Activated CD4-positive, alpha-beta T cell treated with anti-CD3 and anti-CD28 coated beads, Interleukin-2, amount 10 ng/mL, durations not matched to agents 24 days and 14 days (primary cell): ENCODE results near the gene KCNJ12. TPM values are rescaled to one million over a fixed set of nuclear protein-coding genes. Genes with fewer than 3 reads are reported as not detected.

Experiments
- DNase-seq: peaks from one replicate; pipeline ENCODE4 v3.0.0; 2022
- H3K27ac Mint-ChIP-seq: one replicate; pipeline ENCODE4 v1.8.0; 2022; ENCODE audit warnings: mild to moderate bottlenecking, mixed read lengths
- H3K27me3 Mint-ChIP-seq: one replicate; pipeline ENCODE4 v1.8.0; 2022; ENCODE audit warnings: mixed read lengths
- H3K36me3 Mint-ChIP-seq: one replicate; pipeline ENCODE4 v1.8.0; 2022; ENCODE audit warnings: low read depth, mild to moderate bottlenecking, mixed read lengths
- H3K4me1 Mint-ChIP-seq: one replicate; pipeline ENCODE4 v1.8.0; 2021; ENCODE audit warnings: mixed read lengths
- H3K4me3 Mint-ChIP-seq: one replicate; pipeline ENCODE4 v1.8.0; 2022; ENCODE audit warnings: mild to moderate bottlenecking, moderate library complexity, mixed read lengths
- H3K9me3 Mint-ChIP-seq: one replicate; pipeline ENCODE4 v1.8.0; 2021; ENCODE audit warnings: mixed read lengths
- intact Hi-C: fragments of 100-400 bp; cut with micrococcal nuclease; formaldehyde crosslinking; loops from one replicate; pipeline ENCODE4 v1.15.1; 2023
- total RNA-seq: library from RNA; stranded (reverse); gene quantifications from 2 replicates; pipeline ENCODE4 v1.2.3, GENCODE V29; 2022

KCNJ12 gene
- total RNA-seq, 1 donor from 2014 or later = not detected

DNA sequence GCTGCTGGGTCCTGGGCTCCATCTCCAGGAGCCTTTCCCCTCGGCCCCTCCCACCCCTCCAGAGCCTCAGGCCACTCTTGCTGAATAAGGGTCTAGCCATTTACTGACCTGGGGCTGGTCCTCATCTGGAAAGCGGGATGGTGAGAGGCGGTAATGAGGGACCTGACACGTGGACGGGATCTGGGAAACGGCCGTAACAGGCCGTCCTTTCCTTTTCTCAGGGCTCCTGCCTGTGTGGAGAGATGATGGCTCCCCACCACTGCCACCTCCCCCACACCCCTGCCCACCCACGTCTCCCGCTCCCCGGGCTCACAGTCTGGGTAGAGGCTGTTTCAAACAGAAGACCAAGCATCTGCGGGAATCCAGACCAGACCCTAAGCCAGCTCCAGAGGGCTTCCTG is 20.6 kb upstream of the KCNJ12 start:
- no peaks in the 10 kb centered on the region for H3K27me3 Mint-ChIP-seq
- H3K27ac Mint-ChIP-seq = no peak overlapping the region
- no peak overlapping the region for H3K4me3 Mint-ChIP-seq
- no peak for DNase-seq
- intact Hi-C loops = no loop called here
- H3K36me3 Mint-ChIP-seq = no peaks in the 10 kb centered on the region
- no peaks in the 10 kb centered on the region for H3K9me3 Mint-ChIP-seq
- H3K4me1 Mint-ChIP-seq = no peaks in the 10 kb centered on the region

DNA sequence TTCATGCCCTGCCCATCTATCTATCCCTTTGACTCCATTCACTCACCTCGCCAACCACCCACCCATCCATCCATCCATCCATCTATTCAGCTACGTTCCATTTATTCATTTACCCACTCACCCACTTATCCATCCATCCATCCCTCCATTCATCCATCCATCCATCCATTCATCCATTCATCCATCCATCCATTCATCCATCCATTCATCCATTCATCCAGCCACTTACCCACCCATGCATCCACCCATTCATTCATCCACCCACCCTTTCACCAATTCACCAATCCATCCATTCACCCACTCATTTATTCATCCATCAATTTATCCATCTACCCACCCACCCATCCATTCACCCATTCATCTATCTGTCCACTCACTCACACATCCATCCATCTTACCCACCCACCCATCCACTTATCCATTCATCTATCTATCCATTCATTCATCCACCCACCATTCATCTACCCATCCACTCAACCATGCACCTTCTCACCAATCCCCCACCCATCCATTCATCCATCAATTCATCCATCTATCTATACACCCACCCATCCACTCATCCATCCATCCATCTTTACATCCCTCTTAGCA is 19.5 kb upstream of the KCNJ12 start:
- no peak for DNase-seq
- Mint-ChIP-seq H3K27ac (no peak overlapping the region), H3K4me3 (no peak overlapping the region), H3K4me1 (no peaks in the 10 kb centered on the region), H3K36me3 (no peaks in the 10 kb centered on the region), H3K9me3 (no peaks in the 10 kb centered on the region), H3K27me3 (no peaks in the 10 kb centered on the region)
- intact Hi-C loops = no loop called here

DNA sequence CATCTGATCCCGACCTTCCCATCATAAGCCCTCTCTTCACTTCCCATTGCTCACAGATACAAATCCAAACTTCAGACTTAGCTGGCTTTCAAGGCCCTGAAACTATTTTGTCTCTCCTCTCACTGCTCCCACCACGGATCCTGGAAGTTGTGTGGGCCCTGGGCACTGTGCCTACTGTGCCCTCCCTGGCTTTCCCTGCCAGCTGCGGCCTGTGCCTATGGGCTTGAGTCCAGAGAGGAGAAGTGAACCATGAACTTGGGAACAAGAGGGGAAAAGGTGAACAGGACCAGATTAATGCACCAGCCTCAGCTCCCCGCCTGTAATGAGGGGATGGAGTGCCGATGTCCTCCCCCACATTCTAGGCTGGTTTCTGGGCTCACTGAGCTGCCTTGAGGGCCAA is 18.9 kb upstream of the KCNJ12 start:
- no peaks in the 10 kb centered on the region for H3K27me3 Mint-ChIP-seq
- no peak overlapping the region for H3K27ac Mint-ChIP-seq
- intact Hi-C loops = no loop called here
- H3K36me3 Mint-ChIP-seq = no peaks in the 10 kb centered on the region
- H3K4me1 Mint-ChIP-seq = no peaks in the 10 kb centered on the region
- no peaks in the 10 kb centered on the region for H3K9me3 Mint-ChIP-seq
- no peak for DNase-seq
- no peak overlapping the region for H3K4me3 Mint-ChIP-seq

DNA sequence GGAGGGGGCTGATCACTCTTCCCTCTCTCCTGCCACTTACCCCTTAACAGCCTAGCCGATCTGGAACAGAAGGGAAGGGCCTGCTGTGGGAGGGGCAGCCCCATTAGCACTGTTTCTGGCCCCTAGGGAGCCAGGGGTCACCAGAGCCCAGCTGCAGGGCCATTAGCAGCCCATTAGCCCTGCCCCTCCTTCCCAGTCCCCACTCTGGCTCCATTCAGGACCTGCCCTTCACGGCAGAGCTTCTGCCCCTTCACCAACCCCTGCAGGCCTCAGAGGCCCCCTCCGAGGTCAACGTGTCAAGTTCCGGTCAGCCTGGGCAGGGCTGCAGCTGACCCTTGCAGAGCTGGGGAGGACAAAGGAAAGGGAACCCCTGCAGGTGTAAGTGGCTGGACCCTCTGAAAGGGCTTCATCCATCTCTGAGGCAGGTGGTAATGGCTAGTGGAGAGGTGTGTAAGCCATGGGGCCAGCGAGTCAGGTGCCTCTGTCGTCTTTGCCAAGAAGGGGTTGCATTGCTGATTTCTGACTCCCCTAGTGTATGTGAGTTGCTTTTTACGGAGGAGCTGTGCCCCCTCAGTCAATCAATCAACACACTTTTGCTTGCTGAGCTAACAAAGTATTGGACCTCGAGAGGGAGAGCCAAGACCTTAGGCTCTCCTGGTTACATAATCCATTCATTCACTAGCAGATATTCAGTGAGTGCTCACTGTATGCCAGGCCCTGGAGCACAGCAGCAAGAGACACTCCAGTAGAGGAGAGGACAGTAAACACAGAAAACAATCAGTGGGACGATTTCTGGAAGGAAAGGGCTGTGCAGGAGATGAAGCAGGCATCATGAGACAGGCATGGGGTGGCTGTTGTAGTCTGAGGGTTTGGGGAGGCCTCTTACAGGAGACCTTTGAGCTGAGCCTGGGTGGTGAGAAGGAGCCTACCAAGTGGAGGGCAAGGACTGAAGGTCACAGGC is 18.2 kb upstream of the KCNJ12 start:
- no peaks in the 10 kb centered on the region for H3K36me3 Mint-ChIP-seq
- no peak for DNase-seq
- H3K27ac Mint-ChIP-seq = no peak overlapping the region
- intact Hi-C loops = no loop called here
- H3K4me1 Mint-ChIP-seq = no peaks in the 10 kb centered on the region
- no peaks in the 10 kb centered on the region for H3K9me3 Mint-ChIP-seq
- no peak overlapping the region for H3K4me3 Mint-ChIP-seq
- no peaks in the 10 kb centered on the region for H3K27me3 Mint-ChIP-seq

DNA sequence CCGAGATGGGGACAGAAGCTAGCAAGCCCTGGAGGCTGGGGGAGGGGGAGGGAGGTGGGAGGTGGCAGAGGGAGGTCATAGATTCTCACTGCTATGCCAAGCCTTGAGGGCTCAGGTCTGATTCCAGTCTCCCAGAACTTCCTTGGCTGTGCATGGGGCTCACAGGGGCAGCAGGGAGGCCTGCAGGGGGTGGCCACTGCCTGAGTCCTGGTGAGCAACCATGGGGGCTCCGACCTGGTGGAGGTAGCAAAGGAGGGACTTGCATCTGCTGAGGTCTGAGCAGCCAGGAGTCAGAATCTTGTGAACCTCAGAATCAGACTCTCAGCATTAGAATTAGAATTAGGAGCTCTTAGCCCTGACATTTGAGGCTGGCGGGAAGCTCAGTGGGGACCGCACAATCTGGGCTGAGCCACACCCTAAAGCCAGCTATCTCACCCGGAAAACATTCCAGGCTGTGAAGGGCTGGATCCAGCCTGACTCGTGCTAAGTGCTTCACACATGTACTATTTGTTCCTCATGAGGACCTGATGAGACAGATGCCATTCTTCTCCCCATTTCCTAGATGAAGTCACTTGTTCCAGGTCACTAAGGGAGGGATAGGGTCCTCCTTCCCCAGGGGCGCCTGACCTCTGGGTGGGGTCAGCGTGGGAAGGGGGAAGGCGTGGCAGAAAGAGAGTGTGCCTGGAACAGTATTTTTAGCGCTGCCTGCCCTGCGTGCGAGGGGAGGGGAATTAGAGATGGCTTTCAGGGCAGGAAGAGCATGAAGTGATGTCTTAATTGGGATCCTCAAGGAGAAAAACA is 17.3 kb upstream of the KCNJ12 start:
- no peak overlapping the region for H3K4me3 Mint-ChIP-seq
- no peaks in the 10 kb centered on the region for H3K36me3 Mint-ChIP-seq
- H3K9me3 Mint-ChIP-seq = no peaks in the 10 kb centered on the region
- no peaks in the 10 kb centered on the region for H3K4me1 Mint-ChIP-seq
- no peaks in the 10 kb centered on the region for H3K27me3 Mint-ChIP-seq
- intact Hi-C loops = no loop called here
- H3K27ac Mint-ChIP-seq = no peak overlapping the region
- no peak for DNase-seq

DNA sequence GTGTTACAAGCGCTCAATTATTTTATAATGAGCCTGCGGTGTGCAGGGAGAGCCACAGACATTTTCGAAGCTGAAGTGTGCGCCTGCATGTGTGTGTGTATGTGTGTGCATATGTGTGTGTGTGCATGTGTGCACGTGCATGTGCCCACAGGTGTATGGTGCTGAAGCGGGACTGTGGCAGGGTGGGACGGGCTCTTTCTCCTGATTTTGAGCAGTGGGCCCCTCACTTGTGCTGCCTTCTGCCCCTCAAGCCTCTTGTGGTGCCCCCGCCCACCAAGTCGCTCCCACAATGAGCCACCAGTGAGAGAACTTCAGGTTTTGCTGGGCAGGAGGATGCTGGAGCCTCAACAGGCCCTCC is 16.7 kb upstream of the KCNJ12 start:
- H3K9me3 Mint-ChIP-seq = no peaks in the 10 kb centered on the region
- intact Hi-C loops = no loop called here
- H3K4me1 Mint-ChIP-seq = no peaks in the 10 kb centered on the region
- DNase-seq = no peak
- H3K27me3 Mint-ChIP-seq = no peaks in the 10 kb centered on the region
- no peaks in the 10 kb centered on the region for H3K36me3 Mint-ChIP-seq
- no peak overlapping the region for H3K27ac Mint-ChIP-seq
- no peak overlapping the region for H3K4me3 Mint-ChIP-seq

DNA sequence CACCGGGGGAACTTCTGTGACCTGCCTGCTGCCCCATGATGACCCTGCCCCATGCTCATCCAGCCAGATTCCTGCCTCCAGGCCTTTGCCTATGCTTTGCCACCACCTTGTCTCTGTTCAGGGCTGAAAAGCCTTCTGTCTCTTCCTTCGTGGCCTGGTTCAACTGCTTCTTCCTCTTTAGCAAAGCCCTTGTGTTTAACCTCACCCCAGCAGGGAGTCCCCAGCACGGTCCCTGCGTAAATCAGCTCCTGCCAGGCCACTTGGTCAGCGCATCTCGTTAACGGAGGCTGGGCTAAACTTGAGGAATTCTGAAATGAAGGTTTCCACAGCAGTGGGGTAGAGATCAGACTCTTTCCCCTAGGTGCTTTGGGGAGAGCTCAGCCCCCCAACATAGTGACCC is 16.1 kb upstream of the KCNJ12 start:
- Mint-ChIP-seq H3K27me3 (no peaks in the 10 kb centered on the region), H3K36me3 (no peaks in the 10 kb centered on the region), H3K27ac (no peak overlapping the region), H3K4me1 (no peaks in the 10 kb centered on the region), H3K4me3 (no peak overlapping the region), H3K9me3 (no peaks in the 10 kb centered on the region)
- no peak for DNase-seq
- intact Hi-C loops = no loop called here

DNA sequence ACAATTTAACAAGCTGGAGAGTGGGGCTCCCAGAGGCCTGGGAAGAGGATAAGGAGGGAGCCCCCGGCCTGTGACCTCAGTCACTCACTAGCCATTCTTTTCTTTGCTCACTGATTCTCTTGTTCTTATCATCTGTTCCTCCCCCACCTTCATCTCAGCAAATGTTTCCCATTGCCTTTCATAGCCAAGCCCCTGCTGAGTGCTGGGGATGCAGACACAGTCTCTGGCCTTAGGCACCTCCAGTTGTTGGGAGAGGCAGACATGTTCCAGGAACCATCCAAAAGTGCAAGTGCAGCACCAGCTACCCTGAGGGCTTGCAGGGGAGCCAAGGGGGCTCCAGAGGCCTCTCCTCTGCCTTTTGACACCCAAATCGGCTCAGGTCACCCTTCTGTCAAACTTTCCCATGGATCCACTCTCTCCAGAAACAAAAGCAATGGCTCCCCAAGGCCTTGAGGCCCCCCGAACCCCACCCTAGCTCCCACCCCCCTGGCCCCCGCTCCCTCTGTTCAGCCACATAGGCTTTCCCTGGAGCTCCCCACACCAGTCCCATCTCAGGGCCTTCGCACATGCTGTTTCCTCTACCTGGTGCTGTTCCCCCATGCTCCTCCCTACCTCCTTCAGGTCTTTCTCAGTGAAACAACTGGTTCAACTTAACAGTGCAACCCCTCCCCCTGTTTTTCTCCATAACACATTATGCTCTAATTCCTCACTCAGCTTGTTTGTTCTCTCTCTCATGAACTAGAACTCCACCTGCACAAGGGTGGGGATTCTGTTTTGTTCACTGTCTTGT is 14.9 kb upstream of the KCNJ12 start:
- H3K27ac Mint-ChIP-seq = no peak overlapping the region
- intact Hi-C loops = no loop called here
- H3K9me3 Mint-ChIP-seq = no peaks in the 10 kb centered on the region
- DNase-seq = no peak
- H3K4me1 Mint-ChIP-seq = no peaks in the 10 kb centered on the region
- no peaks in the 10 kb centered on the region for H3K36me3 Mint-ChIP-seq
- no peak overlapping the region for H3K4me3 Mint-ChIP-seq
- no peaks in the 10 kb centered on the region for H3K27me3 Mint-ChIP-seq

DNA sequence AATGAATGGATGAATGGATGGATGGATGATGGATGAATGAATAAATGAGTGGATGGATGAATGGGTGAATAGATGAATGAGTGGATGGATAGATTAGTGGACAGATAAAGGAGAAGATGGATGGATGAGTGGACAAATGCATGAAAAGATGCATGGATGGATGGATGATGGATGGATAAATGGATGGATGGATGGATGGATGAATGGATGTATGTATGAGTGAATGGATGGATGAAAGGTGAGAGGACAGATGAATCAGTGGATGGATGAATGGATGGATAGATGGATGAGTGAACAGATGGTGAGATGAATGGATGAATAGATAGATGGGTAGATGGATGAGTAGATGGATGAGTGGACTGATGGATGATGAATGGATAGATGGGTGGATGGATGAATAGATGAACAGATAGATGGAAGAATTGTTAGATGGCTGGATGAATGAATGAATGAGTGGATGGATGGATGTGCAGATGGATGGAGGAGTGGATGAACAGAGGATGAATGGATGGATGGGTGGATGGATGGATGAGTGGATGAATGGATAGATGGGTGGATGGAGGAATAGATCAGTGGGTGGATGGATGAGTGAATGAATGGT is 13.7 kb upstream of the KCNJ12 start:
- Mint-ChIP-seq H3K4me1 (no peaks in the 10 kb centered on the region), H3K27me3 (no peaks in the 10 kb centered on the region), H3K9me3 (no peaks in the 10 kb centered on the region), H3K36me3 (no peaks in the 10 kb centered on the region), H3K27ac (no peak overlapping the region), H3K4me3 (no peak overlapping the region)
- DNase-seq = no peak
- intact Hi-C loops = no loop called here

DNA sequence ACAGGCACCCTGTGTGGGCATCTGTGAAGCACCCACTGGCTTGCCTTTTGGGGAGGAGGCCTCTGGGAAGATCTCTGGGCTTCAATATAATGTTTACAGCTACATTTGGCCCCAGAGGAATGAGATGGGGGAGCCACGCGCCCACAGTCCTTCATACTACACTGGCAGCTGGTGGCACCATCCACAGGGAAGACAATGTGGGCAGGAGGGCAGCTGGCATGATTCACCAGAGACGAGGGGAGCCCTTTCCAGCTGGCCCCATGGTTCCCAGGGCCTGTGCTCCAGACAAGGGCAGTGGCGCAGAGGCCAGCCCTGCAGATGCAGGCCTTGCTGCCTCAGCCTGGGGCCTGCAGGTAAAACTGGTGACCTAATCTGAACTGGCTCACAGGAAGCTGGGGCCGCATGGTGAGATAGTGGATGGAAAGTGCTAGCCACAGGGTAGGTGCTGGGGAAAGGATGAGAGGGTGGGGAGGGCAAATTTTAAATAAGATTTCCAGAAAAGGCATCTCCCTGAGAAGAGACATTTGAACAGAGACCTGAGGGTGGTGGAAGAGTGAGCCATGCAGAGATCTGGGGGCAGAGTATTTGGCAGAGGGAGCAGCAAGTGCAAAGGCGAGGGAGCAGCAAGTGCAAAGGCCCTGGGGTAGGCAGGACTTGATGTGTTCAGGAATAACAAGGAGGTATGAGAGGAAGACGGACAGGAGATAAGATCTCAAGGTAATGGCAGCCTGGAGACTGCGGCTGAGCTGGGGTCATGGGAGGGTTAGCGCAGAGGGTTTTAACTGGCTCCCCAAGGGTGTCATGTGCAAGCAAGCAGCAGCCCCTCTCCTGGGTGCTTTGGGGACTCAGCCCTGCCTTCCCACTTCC is 12.1 kb upstream of the KCNJ12 start:
- no peaks in the 10 kb centered on the region for H3K27me3 Mint-ChIP-seq
- H3K4me1 Mint-ChIP-seq = no peaks in the 10 kb centered on the region
- no peaks in the 10 kb centered on the region for H3K9me3 Mint-ChIP-seq
- intact Hi-C loops = no loop called here
- H3K36me3 Mint-ChIP-seq = no peaks in the 10 kb centered on the region
- no peak overlapping the region for H3K27ac Mint-ChIP-seq
- no peak overlapping the region for H3K4me3 Mint-ChIP-seq
- no peak for DNase-seq

DNA sequence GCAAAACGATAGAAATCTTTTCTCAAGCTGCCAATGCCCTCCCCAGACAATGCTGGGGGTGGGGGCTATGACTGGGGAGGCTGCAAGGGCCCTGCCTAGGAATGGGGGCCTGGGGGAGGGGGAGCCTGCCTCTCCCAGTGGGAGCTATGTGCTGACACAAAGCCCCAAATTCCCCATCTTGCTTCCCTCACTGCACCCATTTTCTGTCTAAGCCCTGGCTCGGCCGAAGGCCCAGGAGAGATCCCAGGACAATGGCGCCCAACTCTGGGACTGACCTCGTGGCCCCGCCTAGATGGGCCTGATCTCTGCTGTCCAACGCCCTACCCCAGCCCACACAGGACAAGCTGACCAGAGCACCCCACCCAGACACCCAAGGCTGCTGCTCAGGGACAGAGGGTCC is 11.1 kb upstream of the KCNJ12 start:
- Mint-ChIP-seq H3K4me1 (no peaks in the 10 kb centered on the region), H3K27me3 (no peaks in the 10 kb centered on the region), H3K4me3 (no peak overlapping the region), H3K36me3 (no peaks in the 10 kb centered on the region), H3K9me3 (no peaks in the 10 kb centered on the region), H3K27ac (no peak overlapping the region)
- intact Hi-C loops = no loop called here
- DNase-seq = no peak

DNA sequence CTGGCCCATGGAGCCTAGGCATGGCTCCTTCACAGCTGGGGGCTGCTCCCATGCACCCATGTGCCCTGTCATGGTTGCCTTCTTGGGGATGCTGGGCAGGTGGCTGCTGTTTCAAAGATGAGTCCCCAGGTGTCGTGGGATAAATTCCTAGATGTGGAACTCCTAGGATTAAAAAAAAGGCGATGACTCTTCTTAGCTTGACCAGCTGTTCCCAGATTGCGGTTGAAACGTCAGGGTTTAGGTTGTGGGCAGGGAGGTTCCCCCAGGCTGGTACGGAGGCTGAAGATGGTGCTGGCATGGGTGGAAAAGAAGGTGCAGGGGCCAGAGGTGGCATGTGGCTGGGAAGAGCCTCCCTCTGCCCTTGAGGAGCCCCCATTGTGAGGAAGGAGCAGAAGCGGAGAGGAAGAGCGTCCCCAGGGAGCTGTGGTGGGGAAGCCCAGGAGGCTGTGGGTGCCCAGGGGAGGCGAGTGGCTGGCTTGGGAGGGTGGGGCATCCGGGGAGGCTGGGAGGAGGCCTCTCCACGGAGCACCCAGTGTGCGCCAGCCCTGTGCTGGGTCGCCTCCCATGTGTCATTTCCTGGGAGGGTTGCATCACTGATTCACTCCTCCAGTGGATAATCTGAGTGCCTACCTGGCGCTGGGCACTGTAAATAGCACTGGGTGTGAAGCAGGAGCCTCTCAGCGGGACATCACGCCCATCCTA is 7.5 kb upstream of the KCNJ12 start:
- Mint-ChIP-seq H3K9me3 (no peaks in the 10 kb centered on the region), H3K4me1 (no peaks in the 10 kb centered on the region), H3K36me3 (no peaks in the 10 kb centered on the region), H3K27me3 (no peaks in the 10 kb centered on the region), H3K4me3 (no peak overlapping the region), H3K27ac (no peak overlapping the region)
- no peak for DNase-seq
- intact Hi-C loops = no loop called here
